Measurements from ENCODE around the gene SNRNP48. TPM values are rescaled to one million over a fixed set of nuclear protein-coding genes. Genes with fewer than 3 reads are reported as not detected.

The SNRNP48 gene
- polyA plus RNA-seq, 3 donors: 5.1 to 6.0 (median 5.9) TPM

- Histone ChIP-seq H3K4me2 (replicated peaks; ENCODE audit: extremely low read depth, low read length, poor library complexity, severe bottlenecking) (peak overlapping the region; percentile 90), H2AFZ (ENCODE audit: insufficient read depth, low read depth, low read length, poor library complexity, severe bottlenecking) (peak overlapping the region; percentile 98), H3K4me3 (replicated peaks in 1 of 3; ENCODE audit: low read depth in 2 of 3, low read length in 3 of 3) (peak overlapping the region; percentile 86 to 93 (median 90)), H3K9me3 (replicated peaks in 1 of 2; ENCODE audit: control insufficient read depth in 1 of 2, insufficient read depth in 1 of 2, low read length in 2 of 2) (no peaks in the 10 kb centered on the region), H3K79me2 (ENCODE audit: insufficient read depth, low read length) (peaks cover 39% of the 10 kb centered on the region), H3K27me3 (ENCODE audit: control insufficient read depth in 2 of 2, insufficient read depth in 2 of 2, low read length in 2 of 2) (no peaks in the 10 kb centered on the region), H3K9ac (ENCODE audit: insufficient read depth, low read length, poor library complexity, severe bottlenecking) (peak overlapping the region; percentile 90), H3K36me3 (replicated peaks in 1 of 2; ENCODE audit: control insufficient read depth in 1 of 2, insufficient read depth in 2 of 2, low read length in 2 of 2) (peaks cover 29% of the 10 kb centered on the region in 2 donors), H4K20me1 (ENCODE audit: insufficient read depth, low read length) (peaks cover 21% of the 10 kb centered on the region), H3K27ac (ENCODE audit: low read depth in 1 of 2, low read length in 2 of 2) (peak overlapping the region; percentile 46 to 82), H3K4me1 (ENCODE audit: control insufficient read depth in 1 of 2, insufficient read depth in 2 of 2, low read length in 2 of 2) (peaks cover 23 to 27% of the 10 kb centered on the region in 2 donors)
- H3K4me3 Mint-ChIP-seq: peak overlapping the region; percentile 99 to 100
- peaks cover 32% of the 10 kb centered on the region for H3K4me1 Mint-ChIP-seq
- 16% methylated on average over 7 of the region's 10 CpGs for WGBS (ENCODE audit: insufficient coverage)
- peaks cover 0 to 3% (median 0%) of the 10 kb centered on the region in 3 donors for H3K27me3 Mint-ChIP-seq (ENCODE audit: low read depth in 3 of 3)
- no peak for TF ChIP-seq CTCF (IDR thresholded peaks at IDR 0.05)
- H3K27ac Mint-ChIP-seq: peak overlapping the region; percentile 62 to 96 (median 86)
- intact Hi-C loops (cut with micrococcal nuclease): no loop called here
- peaks cover 15 to 21% of the 10 kb centered on the region in 2 donors for H3K36me3 Mint-ChIP-seq
- DNase-seq: peak; percentile 18 to 34 (median 20)
- peaks cover 0 to 1% (median 0%) of the 10 kb centered on the region in 7 donors for H3K9me3 Mint-ChIP-seq
Observed at GRCh38 chr6:7590918-7591302, 912 bp downstream of the SNRNP48 start.

GRCh38 chr6:7591770-7592169 is 1.8 kb downstream of the SNRNP48 start:
- Mint-ChIP-seq H3K9me3 (peaks cover 0 to 1% (median 0%) of the 10 kb centered on the region in 7 donors), H3K4me3 (no peak overlapping the region), H3K27ac (no peak overlapping the region), H3K36me3 (peaks cover 24 to 29% of the 10 kb centered on the region in 2 donors), H3K27me3 (ENCODE audit: low read depth in 3 of 3) (peaks cover 0 to 1% (median 0%) of the 10 kb centered on the region in 3 donors), H3K4me1 (peaks cover 32% of the 10 kb centered on the region)
- peaks cover 23 to 27% of the 10 kb centered on the region in 2 donors for H3K4me1 ChIP-seq (ENCODE audit: control insufficient read depth in 1 of 2, insufficient read depth in 2 of 2, low read length in 2 of 2)
- TF ChIP-seq CTCF (IDR thresholded peaks at IDR 0.05): no peak
- intact Hi-C loops (cut with micrococcal nuclease): no loop called here
- no peak overlapping the region for H3K9ac ChIP-seq (ENCODE audit: insufficient read depth, low read length, poor library complexity, severe bottlenecking)
- H2AFZ ChIP-seq (ENCODE audit: insufficient read depth, low read depth, low read length, poor library complexity, severe bottlenecking): no peak overlapping the region
- H3K79me2 ChIP-seq (ENCODE audit: insufficient read depth, low read length): peaks cover 39% of the 10 kb centered on the region
- H3K27me3 ChIP-seq (ENCODE audit: control insufficient read depth in 2 of 2, insufficient read depth in 2 of 2, low read length in 2 of 2): no peaks in the 10 kb centered on the region
- peaks cover 37 to 38% of the 10 kb centered on the region in 2 donors for H3K36me3 ChIP-seq (replicated peaks in 1 of 2; ENCODE audit: control insufficient read depth in 1 of 2, insufficient read depth in 2 of 2, low read length in 2 of 2)
- peaks cover 21% of the 10 kb centered on the region for H4K20me1 ChIP-seq (ENCODE audit: insufficient read depth, low read length)
- no peaks in the 10 kb centered on the region for H3K9me3 ChIP-seq (replicated peaks in 1 of 2; ENCODE audit: control insufficient read depth in 1 of 2, insufficient read depth in 1 of 2, low read length in 2 of 2)
- H3K27ac ChIP-seq (ENCODE audit: low read depth in 1 of 2, low read length in 2 of 2): no peak overlapping the region
- DNase-seq: no peak
- peak overlapping the region; percentile 23 for H3K4me2 ChIP-seq (replicated peaks; ENCODE audit: extremely low read depth, low read length, poor library complexity, severe bottlenecking)
- WGBS (ENCODE audit: insufficient coverage): 100% methylated on average over 5 of the region's 5 CpGs
- no peak overlapping the region for H3K4me3 ChIP-seq (replicated peaks in 1 of 3; ENCODE audit: low read depth in 2 of 3, low read length in 3 of 3)
